Superior temporal gyrus (tissue), 1 donor: Measurements from ENCODE around the gene KEAP1.
A peak's percentile ranks its signal among the peaks of the same experiment; 100 is the strongest.
"Not testable (repeated sequence)": the region's sequence is repeated elsewhere in the genome, so short reads cannot be mapped to it uniquely, and the experiment has no call there.

Source experiments
- DNase-seq: peaks from one replicate; pipeline ENCODE4 v3.0.0-alpha.2; 2016; ENCODE audit errors: extremely low spot score

The KEAP1 gene

DNA sequence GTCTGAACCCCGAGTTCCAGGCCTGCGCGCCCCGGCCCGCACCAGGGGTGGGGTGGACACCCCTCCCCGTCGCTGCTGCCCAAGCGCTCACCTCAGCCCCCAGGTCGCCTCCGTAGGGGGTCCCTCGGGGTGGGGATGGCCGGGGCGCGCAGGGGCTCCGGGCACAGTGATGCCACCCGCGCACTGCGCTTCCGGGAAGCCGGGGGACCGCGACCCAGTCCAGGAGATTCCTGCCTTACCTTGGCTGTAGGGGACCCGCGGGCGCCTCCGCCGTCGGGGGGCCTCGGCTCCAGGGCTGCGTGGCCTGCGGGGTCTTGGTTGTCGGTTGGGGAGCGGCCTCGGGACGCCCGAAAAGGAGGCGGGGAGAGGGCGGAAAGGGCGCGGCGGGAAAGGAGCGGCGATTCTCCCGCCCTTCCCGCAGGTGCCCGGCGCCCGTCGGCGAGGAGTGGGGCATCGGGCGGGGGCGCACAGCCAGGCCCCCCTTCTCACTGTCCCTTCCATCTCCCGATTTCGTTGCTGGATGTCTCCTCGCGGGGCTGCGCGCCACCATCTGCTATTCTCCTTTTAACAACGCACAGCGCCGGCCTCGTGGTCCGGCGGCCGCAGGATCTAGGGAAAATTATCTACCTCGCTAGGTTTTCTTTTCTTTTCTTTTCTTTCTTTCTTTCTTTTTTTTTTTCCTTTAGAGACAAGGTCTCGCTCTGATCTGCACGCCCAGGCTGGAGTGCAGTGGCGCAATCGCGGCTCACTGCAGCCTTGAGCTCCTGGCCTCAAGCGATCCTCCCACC, at the start of gene KEAP1:
Gene KEAP1 (minus strand): TSS at position 355 of the 788 bp plus-strand sequence. CDS start 3,323 bp downstream, outside the sequence.
- DNase-seq: peak; percentile 38

DNA sequence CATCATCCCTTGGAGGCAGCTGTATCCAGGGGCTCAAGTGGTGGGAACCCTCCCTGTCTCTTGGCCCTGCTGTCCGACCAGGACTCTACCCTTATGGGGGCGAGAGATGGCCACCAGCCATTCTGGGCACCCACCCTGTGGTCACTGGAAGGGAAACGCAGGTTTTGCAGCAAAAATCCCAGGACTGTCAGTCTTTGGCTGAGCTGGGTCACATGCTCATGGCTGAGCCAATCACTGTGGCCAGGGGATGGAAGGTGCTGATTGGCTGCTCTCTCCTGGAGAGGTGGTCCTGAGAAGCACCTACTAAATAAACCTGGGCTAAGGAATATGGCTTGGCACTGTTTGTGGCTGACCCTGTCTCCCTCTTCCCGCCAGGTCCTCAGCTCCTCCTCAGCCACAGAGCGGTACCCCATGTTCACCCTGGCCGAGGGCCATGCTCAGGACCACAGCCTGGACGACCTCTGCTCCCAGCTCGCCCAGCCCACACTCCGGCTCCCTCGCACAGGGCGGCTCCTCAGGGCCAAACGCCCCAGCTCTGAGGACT, 49.4 kb upstream of the KEAP1 start:
- DNase-seq: no peak

DNA sequence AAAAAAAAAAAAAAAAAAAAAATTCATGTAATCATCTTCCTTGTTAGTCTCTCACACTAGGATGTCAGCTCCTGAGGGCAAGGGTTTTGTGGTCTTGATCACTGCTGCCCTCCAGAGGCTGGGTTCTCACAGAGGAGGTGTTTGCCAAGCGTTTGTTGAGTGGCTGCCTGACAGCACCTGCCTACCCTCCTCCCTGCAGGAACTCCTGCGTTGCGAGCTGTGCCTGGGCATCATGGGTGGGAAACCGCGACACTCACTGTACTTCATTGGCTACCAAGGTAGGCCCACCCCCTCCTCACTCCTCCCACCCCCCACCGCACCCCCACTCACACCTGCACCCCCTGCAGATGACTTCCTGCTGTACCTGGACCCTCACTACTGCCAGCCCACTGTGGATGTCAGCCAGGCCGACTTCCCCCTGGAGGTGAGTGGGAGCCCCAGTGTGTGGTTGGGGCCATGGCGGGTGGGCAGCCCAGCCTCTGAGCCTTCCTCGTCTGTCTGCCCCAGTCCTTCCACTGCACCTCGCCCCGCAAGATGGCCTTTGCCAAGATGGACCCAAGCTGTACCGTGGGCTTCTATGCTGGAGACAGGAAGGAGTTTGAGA, 48.6 kb upstream of the KEAP1 start:
- peak; percentile 20 for DNase-seq

DNA sequence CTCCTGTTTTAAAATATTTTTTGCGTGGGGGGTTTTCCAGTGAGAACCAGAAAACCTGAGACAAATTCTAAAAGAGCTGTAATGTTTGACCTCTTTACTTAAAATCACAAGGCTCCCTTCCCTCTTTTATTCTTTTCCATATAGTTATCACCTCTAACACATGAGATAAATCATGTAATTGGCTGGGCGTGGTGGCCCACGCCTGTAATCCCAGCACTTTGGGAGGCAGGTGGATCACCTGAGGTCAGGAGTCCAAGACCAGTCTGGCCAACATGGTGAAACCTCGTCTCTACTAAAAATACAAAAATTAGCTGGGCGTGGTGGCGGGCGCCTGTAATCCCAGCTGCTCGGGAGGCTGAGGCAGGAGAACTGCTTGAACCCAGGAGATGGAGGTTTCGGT, 47.9 kb upstream of the KEAP1 start:
- not testable (repeated sequence) for DNase-seq

DNA sequence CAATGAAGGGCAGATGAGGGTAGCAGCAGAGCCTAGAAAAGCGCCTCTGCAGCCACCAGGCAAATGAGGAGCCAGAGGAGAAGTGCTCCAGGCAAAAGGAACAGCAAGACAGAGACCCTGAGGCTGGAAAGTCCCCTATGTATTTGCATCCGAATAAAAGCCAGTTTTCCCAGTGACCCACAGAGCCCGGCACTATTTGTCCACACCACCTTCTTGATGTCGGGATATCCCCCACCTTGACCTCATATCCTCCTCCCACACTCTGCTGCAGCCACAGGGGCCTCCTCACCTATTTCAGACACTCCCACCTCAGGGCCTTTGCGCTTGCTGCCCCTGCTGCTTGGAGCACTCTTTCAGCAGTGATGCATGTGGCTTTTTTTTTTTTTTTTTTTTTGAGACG, 47.2 kb upstream of the KEAP1 start:
- no peak for DNase-seq

DNA sequence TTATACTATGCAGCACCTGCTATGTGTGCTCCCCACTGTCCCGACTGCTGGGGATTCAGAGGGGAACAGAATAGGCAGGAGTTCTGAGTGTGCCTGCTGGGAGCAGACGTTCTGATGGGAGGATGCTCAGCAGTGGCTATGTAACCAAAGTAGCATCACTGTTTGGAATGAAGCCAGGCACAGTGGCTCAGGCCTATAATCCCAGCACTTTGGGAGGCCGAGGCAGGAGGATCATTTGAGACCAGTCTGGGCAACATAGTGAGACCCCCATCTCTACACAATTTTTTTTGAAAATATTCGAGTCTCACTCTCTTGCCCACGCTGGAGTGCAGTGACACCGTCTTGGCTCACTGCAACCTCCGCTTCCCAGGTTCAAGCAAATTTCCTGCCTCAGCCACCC, 46.6 kb upstream of the KEAP1 start:
- no peak for DNase-seq

DNA sequence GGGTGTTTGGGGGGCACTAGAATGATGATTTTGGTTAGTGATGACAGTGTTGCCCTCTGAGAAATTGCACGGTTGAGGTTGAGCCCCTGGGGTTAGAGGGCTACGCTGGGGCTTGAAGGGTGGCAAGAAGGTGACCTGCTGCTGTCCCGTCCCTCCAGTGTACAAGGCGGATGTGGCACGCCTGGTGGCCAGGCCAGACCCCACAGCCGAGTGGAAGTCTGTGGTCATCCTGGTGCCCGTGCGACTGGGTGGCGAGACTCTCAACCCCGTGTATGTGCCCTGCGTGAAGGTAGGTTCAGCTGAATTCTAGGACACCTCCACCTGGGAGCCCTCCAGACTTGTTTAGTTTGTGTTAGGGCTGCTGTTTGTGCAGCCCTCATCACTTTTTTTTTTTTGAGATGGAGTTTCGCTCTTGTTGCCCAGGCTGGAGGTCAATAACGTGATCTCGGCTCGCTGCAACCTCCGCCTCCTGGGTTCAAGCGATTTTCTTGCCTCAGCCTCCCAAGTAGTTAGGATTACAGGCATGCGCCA, 45.7 kb upstream of the KEAP1 start:
- no peak for DNase-seq

DNA sequence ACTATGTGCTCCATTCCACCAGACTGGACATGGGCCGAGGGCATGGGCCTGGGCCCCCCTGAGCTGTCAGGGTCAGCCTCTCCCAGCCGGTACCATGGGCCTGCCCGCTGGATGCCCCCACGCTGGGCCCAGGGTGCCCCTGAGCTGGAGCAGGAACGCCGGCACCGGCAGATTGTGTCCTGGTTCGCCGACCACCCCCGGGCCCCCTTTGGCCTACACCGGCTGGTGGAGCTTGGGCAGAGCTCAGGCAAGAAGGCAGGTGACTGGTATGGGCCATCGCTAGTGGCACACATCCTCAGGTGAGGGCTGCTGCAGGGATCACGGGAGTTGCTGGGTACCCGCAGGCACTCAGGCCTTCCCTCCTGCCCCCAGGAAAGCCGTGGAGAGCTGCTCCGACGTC, 43.7 kb upstream of the KEAP1 start:
- DNase-seq: no peak

DNA sequence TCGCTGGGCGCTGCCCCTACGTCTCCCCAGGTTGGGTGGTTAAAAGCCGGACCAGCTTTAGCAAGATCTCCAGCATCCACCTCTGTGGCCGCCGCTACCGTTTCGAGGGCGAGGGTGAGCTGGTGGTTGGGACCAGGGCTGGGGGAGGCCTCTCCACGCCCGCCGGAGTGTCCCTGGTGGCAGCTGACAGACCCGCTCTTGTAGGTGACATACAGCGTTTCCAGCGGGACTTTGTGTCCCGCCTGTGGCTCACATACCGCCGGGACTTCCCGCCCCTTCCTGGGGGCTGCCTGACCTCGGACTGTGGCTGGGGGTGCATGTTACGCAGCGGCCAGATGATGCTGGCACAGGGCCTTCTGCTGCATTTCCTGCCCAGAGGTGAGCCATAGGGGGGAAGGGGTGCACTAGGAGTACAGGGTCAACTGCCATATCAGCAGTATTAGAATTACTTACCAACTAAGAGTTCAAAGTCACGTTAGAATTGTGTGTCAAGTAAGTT, 41.6 kb upstream of the KEAP1 start:
- DNase-seq: no peak

DNA sequence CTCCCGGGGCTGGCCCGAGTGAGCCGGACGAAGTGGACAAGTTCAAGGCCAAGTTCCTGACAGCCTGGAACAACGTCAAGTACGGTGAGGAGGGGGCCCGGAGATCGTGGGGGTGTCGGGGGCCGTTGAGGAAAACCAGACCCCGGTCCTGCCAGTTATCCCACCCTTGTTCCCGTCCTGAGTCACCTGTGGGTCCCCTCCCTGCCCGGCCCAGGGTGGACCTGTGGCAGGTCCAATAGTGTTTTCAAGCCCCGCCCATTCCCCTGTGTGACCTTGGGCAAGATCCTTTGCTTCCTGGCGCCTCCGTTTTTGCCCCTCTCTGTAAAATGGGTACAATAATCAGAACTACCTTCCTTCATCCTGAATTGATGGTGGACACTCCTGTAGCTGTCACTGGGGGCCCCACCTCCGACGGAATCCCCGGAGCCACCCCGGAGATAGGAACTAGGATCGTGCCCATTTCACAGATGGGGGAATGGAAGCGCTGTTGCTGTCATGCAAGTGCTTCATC, 41.1 kb upstream of the KEAP1 start:
- no peak for DNase-seq

DNA sequence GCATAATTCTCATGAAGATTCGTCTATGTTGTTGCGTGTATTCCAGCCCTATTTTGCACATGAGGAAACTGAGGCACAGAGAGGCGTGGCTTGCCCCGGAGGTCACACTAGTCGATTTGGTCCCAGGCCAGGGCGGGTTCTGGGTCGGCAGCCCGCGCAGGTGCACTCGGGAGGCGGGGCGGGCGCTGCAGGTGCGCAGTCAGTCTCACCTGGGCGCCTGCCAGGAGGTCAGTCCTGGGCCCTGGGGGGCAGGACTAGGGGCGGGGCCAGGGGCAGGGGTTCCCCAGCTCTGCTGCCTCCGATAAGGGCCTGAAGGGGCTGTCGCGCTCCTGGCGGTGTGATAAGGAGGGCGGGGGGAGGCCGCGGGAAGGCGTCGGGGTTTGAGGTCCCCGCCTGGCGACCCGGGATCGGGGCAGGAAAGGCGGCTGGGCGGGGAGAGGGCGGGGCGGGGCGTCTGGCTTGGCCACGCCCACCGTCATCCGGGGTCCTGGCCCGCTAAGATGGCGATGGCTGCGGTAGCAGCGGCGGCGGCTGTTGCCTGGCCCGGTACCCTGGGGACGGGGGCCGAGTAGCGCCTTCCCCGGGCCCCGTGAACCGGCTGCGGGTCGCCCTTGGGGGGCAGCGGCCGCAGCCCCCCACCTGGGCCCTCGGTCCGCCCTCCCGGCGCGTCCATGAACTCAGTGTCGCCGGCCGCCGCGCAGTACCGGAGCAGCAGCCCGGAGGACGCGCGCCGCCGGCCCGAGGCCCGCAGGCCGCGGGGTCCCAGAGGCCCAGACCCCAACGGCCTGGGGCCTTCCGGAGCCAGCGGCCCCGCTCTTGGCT, 40.5 kb upstream of the KEAP1 start, which contains the start of gene ATG4D:
Gene ATG4D (plus strand): TSS at position 485 of the 822 bp plus-strand sequence. CDS start 187 bp downstream, at position 672.
- DNase-seq: peak; percentile 83

DNA sequence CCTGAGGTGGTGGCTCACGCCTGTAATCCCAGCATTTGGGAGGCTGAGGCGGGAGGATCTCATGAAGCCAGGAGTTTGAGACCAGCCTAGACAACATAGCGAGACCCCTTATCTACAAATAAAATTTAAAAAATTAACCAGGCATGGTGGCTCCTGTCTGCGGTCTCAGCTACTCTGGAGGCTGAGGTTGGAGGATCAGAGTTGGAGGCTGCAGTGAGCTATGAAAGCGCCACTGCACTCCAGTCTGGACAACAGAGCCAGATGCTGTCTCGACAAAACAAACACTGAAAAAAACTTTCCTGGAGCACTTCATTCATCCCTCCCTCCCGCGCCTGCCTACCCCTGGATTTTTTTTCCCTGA, 39.9 kb upstream of the KEAP1 start:
- peak; percentile 11 for DNase-seq

DNA sequence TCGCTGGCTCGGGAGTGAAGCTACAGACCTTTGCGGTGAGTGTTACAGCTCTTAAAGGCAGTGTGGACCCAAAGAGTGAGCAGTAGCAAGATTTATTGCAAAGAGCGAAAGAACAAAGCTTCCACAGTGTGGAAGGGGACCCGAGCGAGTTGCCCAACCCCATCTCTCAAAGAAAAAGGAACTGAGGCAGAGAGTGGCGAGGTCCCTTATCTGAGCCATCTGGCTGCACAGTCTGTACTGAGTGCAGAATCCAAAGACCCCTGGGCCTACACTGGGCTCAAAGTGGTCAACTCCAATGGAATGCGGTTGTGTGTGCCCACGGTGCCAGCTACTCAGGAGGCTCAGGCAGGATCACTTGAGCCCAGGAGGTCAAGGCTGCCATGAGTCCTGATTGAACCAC, 35.9 kb upstream of the KEAP1 start:
- DNase-seq: not testable (repeated sequence)

DNA sequence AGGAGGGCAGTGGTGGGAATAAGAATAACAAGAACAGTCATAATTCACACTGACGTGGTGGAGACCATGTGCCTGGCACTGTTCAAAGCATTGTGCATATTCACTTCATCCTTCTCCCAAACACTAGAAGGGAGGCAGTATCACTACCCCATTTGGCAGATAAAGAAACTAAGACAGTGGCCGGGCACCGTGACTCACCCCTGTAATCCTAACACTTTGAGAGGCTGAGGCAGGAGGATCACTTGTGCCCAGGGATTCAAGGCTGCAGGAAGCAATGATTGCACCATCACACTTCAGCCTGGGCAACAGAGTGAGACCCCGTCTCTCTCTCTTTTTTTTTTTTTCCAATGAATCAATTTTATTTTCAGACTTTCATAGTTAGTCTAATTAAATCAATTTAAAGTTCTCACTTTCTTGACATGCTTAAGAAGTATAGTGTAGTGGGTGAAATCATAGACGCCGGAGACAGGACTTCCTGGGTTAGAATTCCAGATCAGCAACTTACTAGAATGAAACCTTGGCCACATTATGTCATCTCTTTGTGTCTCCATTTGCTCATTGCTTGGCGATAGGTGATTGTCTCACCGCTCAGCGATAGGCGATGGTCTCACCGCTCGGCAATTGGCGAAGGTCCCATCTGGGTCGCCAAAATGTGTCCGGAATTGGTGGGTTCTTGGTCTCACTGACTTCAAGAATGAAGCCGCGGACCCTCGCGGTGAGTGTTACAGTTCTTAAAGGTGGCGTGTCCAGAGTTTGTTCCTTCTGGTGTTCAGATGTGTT, 35.2 kb upstream of the KEAP1 start:
- DNase-seq: no peak

DNA sequence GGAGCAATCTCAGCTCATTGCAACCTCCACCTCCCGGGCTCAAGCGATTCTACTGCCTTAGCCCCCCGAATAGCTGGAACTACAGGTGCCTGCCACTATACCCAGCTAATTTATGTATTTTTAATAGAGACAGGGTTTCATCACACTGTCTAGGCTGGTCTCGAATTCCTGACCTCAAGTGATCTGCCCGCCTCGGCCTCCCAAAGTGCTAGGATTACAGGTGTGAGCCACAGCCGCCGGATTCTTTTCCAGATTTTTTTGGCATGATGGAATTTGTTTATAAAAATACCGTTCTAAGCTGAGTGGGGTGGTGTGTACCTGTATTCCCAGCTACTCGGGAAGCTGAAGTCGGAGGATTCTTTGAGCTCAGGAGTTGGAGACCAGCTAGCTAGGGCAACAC, 34.5 kb upstream of the KEAP1 start:
- no peak for DNase-seq

DNA sequence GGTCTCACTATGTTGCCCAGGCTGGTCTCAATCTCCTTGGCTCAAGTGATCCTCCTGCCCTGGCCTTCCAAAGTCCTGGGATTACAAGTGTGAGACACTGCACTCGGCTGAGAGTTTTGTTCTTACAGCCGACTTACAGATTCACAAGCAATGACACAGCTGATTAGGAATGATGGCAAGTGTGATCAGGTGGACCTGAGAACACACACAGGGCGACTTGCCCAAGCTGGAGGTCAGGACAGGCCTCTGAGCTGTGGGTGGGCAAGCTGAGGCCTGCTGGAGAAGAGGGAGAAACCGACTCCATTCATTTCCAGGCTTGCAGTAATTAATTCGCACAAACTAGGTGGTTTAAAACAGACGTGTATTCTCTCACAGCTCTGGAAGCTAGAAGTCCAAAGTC, 32.5 kb upstream of the KEAP1 start:
- no peak for DNase-seq

DNA sequence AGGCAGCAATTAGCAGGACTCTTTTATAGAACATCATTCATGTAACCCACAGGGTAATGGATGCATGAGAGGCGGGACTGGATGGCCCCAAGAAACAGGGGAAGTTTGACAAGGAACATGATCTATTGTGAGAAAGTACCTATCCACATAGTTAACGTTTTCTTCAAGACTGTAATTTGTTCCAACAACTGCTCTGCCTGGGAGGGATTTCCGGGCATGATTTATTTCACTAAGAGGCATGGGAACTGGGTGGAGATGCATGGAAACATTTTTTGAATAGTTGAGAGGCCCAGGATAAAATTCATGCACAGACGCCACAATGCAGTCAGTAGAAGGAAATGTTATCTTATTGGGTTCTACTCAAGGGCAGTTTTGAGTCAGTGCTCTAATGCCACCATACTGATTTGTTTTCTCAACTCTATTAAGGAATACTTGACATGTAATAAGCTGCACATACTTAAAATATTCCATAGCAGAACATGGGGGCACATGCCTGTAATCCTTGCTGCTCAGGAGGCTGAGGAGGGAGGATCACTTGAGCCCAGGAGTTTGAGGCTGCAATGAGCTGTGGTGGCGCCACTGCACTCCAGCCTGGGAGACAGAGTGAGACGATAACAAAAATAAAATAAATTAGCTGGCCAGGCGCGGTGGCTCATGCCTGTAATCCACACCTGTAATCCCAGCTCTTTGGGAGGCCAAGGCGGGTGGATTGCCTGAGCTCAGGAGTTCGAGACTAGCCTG, 30.7 kb upstream of the KEAP1 start:
- no peak for DNase-seq

DNA sequence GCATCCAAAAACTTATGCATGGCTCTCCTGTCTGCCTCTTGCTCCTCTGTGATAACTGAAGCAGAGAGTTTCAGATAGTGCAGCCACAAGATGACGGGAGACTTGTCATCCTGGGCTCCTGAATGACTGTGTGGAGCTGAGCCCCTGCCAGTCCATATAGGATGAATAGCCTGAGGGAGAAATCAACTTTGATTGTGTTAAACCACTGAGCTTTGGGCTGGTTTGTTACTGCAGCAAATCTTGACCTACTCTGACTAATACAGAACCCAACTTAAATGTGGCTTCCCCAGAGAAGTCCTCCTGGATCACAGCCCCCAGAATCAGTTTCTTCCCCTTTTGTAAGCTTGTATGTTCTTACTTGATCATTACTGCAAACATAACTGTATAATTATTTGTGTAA, 29.3 kb upstream of the KEAP1 start:
- no peak for DNase-seq

DNA sequence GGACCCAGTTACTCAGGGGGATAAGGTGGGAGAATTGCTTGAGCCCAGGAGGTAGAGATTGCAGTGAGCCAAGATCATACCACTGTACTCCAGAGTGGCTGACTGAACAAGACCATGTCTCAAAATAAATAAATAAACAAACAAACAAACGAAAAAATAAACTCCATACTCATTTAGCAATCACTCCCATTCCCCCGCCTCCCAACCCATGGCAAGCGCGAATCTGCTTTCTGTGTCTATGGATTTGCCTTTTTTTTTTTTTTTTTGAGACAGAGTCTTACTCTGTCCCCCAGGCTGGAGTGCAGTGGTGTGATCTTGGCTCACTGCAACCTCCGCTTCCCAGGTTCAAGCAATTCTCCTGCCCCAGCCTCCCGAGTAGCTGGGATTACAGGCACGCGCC, 23.7 kb upstream of the KEAP1 start:
- not testable (repeated sequence) for DNase-seq

DNA sequence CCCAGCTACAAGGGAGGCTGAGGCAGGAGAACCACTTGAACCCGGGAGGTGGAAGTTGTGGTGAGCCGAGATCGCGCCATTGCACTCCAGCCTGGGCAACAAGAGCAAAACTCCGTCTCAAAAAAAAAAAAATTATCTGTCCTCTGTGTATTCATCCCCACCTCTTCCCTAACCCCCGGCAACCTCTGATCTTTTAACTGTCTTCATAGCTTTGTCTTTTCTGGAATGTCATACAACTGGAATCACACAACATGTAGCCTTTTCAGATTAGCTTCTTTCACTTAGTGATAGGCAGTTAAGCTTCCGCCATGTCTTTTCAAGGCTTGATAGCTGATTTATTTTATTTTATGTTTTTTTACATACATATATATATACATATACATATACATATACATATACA, 22.5 kb upstream of the KEAP1 start:
- DNase-seq: no peak
